MCF 10A (cell line): ENCODE results near the gene TMEM98. TPM values are rescaled to one million over a fixed set of nuclear protein-coding genes. Genes with fewer than 3 reads are reported as not detected.
A peak's percentile ranks its signal among the peaks of the same experiment; 100 is the strongest.

Experiments used
- BruUV-seq: library from RNA; stranded (reverse); fragments of 400-500 nt; replicated peaks from 2 replicates; lab custom pipeline; 2021; lab: Mats Ljungman, UMichigan
- CTCF ChIA-PET: fragments of 300-600 bp; sonication (Branson Sonifier 250); formaldehyde crosslinking; extraction: SDS; loops from one replicate; lab custom pipeline; 2021; ENCODE audit warnings: antibody characterized with exemption, inconsistent platforms; lab: Yijun Ruan, JAX
- POLR2A ChIA-PET: fragments of 300-600, 350-650 bp; sonication (Branson Sonifier 250); formaldehyde crosslinking; extraction: SDS; loops from one replicate; lab custom pipeline; 2020; ENCODE audit warnings: antibody characterized with exemption, inconsistent platforms; lab: Yijun Ruan, JAX
- DNase-seq: peaks from one replicate; pipeline ENCODE4 v3.0.0-alpha.2; 2018; ENCODE audit not compliant: unreplicated experiment
- H3K27ac Mint-ChIP-seq: one replicate; pipeline ENCODE4 v1.8.0; 2022; ENCODE audit warnings: mild to moderate bottlenecking, low read depth, mixed read lengths; ENCODE audit not compliant: unreplicated experiment
- H3K27me3 Mint-ChIP-seq: one replicate; pipeline ENCODE4 v1.8.0; 2022; ENCODE audit warnings: mixed read lengths; ENCODE audit not compliant: insufficient read depth, unreplicated experiment
- H3K36me3 Mint-ChIP-seq: one replicate; pipeline ENCODE4 v1.8.0; 2022; ENCODE audit warnings: mild to moderate bottlenecking, moderate library complexity, mixed read lengths; ENCODE audit not compliant: insufficient read depth, unreplicated experiment
- H3K4me1 Mint-ChIP-seq: one replicate; pipeline ENCODE4 v1.8.0; 2022; ENCODE audit warnings: mixed read lengths; ENCODE audit not compliant: insufficient read depth, unreplicated experiment
- H3K4me3 Mint-ChIP-seq: one replicate; pipeline ENCODE4 v1.8.0; 2022; ENCODE audit warnings: mild to moderate bottlenecking, moderate library complexity, mixed read lengths; ENCODE audit not compliant: unreplicated experiment
- H3K9me3 Mint-ChIP-seq: one replicate; pipeline ENCODE4 v1.8.0; 2022; ENCODE audit warnings: mixed read lengths; ENCODE audit not compliant: unreplicated experiment
- CTCF ChIP-seq: fragments of 200-600 bp; IDR thresholded peaks from one replicate; pipeline ENCODE4 v1.8.0; 2022; ENCODE audit warnings: antibody characterized with exemption, mild to moderate bottlenecking; ENCODE audit not compliant: unreplicated experiment
- intact Hi-C: fragments of 100-400 bp; cut with micrococcal nuclease; formaldehyde crosslinking; loops from 2 replicates; pipeline ENCODE4 v1.14.1; 2022
- total RNA-seq: library from RNA; stranded (reverse); gene quantifications from 2 replicates; pipeline ENCODE4 v1.2.3, GENCODE V29; 2022

TMEM98 gene
- total RNA-seq, 1 experiment from 2014 or later: 9.2 TPM

GRCh38 chr17:32943647-32944191, 15.8 kb downstream of the TMEM98 start:
- intact Hi-C loops: no loop called here
- POLR2A ChIA-PET: no interaction called here
- Mint-ChIP-seq H3K9me3 (no peaks in the 10 kb centered on the region), H3K4me3 (no peak overlapping the region), H3K27me3 (peaks cover 21% of the 10 kb centered on the region), H3K27ac (no peak overlapping the region), H3K36me3 (no peaks in the 10 kb centered on the region), H3K4me1 (peaks cover 13% of the 10 kb centered on the region)
- peak; percentile 32 for DNase-seq
- CTCF ChIA-PET: interaction anchor here (0.6 to 1.9 kb wide), 4 partner anchors 34 to 307 kb away, joined by 3 to 10 read pairs (median 4); partner anchors contain the start of gene MYO1D
- no peak for TF ChIP-seq CTCF
- no TSS peak for BruUV-seq

- ChIA-PET CTCF (interaction anchor here (0.7 to 1.9 kb wide), 4 partner anchors 9 to 306 kb away, joined by 3 to 10 read pairs (median 3); no protein-coding TSS in a partner anchor), POLR2A (no interaction called here)
- no TSS peak for BruUV-seq
- H3K27me3 Mint-ChIP-seq: peaks cover 28% of the 10 kb centered on the region
- H3K27ac Mint-ChIP-seq: no peak overlapping the region
- intact Hi-C loops: no loop called here
- H3K4me1 Mint-ChIP-seq: peaks cover 13% of the 10 kb centered on the region
- no peak for TF ChIP-seq CTCF
- no peaks in the 10 kb centered on the region for H3K36me3 Mint-ChIP-seq
- DNase-seq: no peak
- H3K9me3 Mint-ChIP-seq: no peaks in the 10 kb centered on the region
- H3K4me3 Mint-ChIP-seq: no peak overlapping the region
These were observed 16.5 kb downstream of the TMEM98 start for GRCh38 chr17:32944248-32945020.

- POLR2A ChIA-PET: no interaction called here
- intact Hi-C loops: no loop called here
- TF ChIP-seq CTCF: no peak
These were observed 18.6 kb downstream of the TMEM98 start for GRCh38 chr17:32946375-32947135.

GRCh38 chr17:32947736-32948135, 19.8 kb downstream of the TMEM98 start:
- intact Hi-C loops: no loop called here
- no TSS peak for BruUV-seq
- Mint-ChIP-seq H3K4me3 (no peak overlapping the region), H3K9me3 (no peaks in the 10 kb centered on the region), H3K36me3 (no peaks in the 10 kb centered on the region), H3K27me3 (peaks cover 28% of the 10 kb centered on the region), H3K4me1 (peaks cover 13% of the 10 kb centered on the region), H3K27ac (no peak overlapping the region)
- DNase-seq: no peak
- CTCF ChIA-PET: interaction anchor here (0.6 to 2.5 kb wide), 4 partner anchors 11 to 829 kb away, joined by 3 to 11 read pairs (median 4); no protein-coding TSS in a partner anchor
- POLR2A ChIA-PET: no interaction called here
- no peak for TF ChIP-seq CTCF

More at GRCh38 chr17:32946375-32947135, 18.6 kb downstream of the TMEM98 start:
- Mint-ChIP-seq H3K27me3 (peaks cover 28% of the 10 kb centered on the region), H3K4me1 (peaks cover 13% of the 10 kb centered on the region), H3K27ac (no peak overlapping the region), H3K4me3 (no peak overlapping the region), H3K36me3 (no peaks in the 10 kb centered on the region), H3K9me3 (no peaks in the 10 kb centered on the region)
- CTCF ChIA-PET: interaction anchor here (0.7 to 2.5 kb wide), 4 partner anchors 10 to 164 kb away, joined by 3 to 11 read pairs (median 4); no protein-coding TSS in a partner anchor
- DNase-seq: no peak
- no TSS peak for BruUV-seq
